Sigmoid colon (tissue), 7 donors: ENCODE measurements around the gene TOX2. TPM values are rescaled to one million over a fixed set of nuclear protein-coding genes. Genes with fewer than 3 reads are reported as not detected.

ENCODE experiments used
- DNase-seq: peaks from one replicate; pipeline ENCODE4 v3.0.0-alpha.2; 2019
- H3K27ac ChIP-seq, 4 donors: fragments of 200-600 bp; sonication (generic); one replicate each; pipeline ENCODE4 v1.5.1; 2016 to 2019; ENCODE audit warnings: mild to moderate bottlenecking in 1 of 4
- H3K27me3 ChIP-seq, 3 donors: fragments of 200-600 bp; sonication (generic); one replicate each; pipeline ENCODE4 v1.5.1; 2019; ENCODE audit warnings: mild to moderate bottlenecking in 1 of 3
- H3K36me3 ChIP-seq, 4 donors: fragments of 200-600 bp; sonication (generic); one replicate each; pipeline ENCODE4 v1.5.1; 2016 to 2019
- H3K4me1 ChIP-seq, 4 donors: fragments of 200-600 bp; sonication (generic); one replicate each; pipeline ENCODE4 v1.5.1; 2017 to 2019
- H3K4me3 ChIP-seq, 4 donors: fragments of 200-600 bp; sonication (generic); one replicate each; pipeline ENCODE4 v1.5.1; 2017 to 2019; ENCODE audit warnings: mild to moderate bottlenecking in 2 of 4, moderate library complexity in 1 of 4
- H3K9me3 ChIP-seq, 4 donors: fragments of 200-600 bp in 3 of 4; sonication (generic) in 3 of 4; one replicate each; pipeline versions ENCODE4 v1.5.1 to v1.6.1; 2013 to 2019
- EP300 ChIP-seq, 4 donors: sonication (generic); formaldehyde crosslinking; IDR thresholded peaks; one replicate each; pipeline ENCODE4 v1.6.1; 2017; ENCODE audit warnings: antibody characterized with exemption in 4 of 4
- POLR2A ChIP-seq, 2 donors: fragments of 450-650 bp; IDR thresholded peaks; one replicate each; pipeline ENCODE4 v1.6.1; 2016; ENCODE audit warnings: antibody characterized with exemption in 2 of 2, mild to moderate bottlenecking in 2 of 2, moderate library complexity in 2 of 2
- POLR2AphosphoS5 ChIP-seq, 4 donors: sonication (generic); formaldehyde crosslinking; IDR thresholded peaks; one replicate each; pipeline ENCODE4 v1.6.1; 2017; ENCODE audit warnings: antibody characterized with exemption in 4 of 4
- WGBS, 2 donors: extraction: QIAGEN DNeasy Blood & Tissue Kit; methylation state at CpG; one replicate each; pipeline ENCODE4 v1.1.7; 2013; 5-methylcytosine and 5-hydroxymethylcytosine counted together
- intact Hi-C: fragments of 100-400 bp; cut with DNase I; formaldehyde crosslinking; loops from one replicate; pipeline ENCODE4 v1.15.1; 2023
- polyA plus RNA-seq, 3 donors: library from polyadenylated mRNA; stranded (reverse); fragments of 200-250 nt; gene quantifications; one replicate each; pipeline ENCODE4 v1.2.3, GENCODE V29; 2013
- total RNA-seq, 4 donors: library from RNA; depleted of rRNA; stranded (reverse); fragments of >200 nt; gene quantifications; one replicate each; pipeline ENCODE4 v1.1.0, GENCODE V29; 2016
- TF ChIP-seq, protein P1 (sequence below), 4 experiments: fragments of 450-650 bp in 3 of 4; fragments of 200-600 bp in 1 of 4; IDR thresholded peaks; one replicate each; pipeline ENCODE4 v1.5.1; 2016 to 2019; ENCODE audit warnings: antibody characterized with exemption in 4 of 4, mild to moderate bottlenecking in 3 of 4, moderate library complexity in 2 of 4
- donor health status: healthy with polysubstance abuse.
- donor health status: Bipolar disorder and iron deficiency.
- donor health status: healthy.

TOX2 gene
- total and polyA plus RNA-seq, 7 donors: 0.27 to 8.1 (median 1.7) TPM

DNA sequence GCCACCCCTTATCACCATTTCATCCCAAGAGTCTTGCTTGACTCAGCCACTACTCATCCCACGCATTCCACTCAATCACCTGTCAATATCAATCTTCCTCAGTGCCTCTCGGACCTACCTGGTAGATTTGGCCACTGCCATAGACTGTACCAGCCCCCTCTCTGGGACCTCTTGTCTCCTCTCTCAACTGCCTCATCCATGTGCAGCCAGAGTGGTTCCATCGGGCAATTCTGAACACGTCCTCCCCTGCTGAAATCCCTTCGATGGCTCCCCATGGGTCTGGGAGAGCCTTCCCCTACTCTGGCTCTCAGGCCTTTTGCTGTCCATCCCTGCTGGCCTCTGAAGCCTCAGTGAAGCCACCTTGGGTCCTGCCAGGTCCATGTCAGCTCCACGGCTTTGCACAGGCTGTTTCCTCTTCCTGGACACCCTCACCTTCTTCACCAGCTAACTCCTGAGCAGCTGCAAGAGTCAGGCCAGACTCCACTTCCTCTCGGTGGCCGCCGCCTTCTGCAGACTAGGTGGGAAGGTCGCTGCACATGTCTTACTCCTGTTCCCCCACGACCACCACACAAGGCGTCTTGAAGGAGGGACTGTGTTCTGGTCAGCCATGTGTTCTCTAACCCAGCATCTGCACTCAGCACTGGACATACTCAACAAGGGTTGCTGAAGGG is 120.4 kb downstream of the TOX2 start:
- no peak for TF ChIP-seq EP300 (IDR thresholded peaks at IDR 0.05)
- peaks cover 0 to 25% (median 0%) of the 10 kb centered on the region in 3 donors for H3K27me3 ChIP-seq
- no peaks in the 10 kb centered on the region for H3K9me3 ChIP-seq
- intact Hi-C loops: no loop called here
- 75 to 81% methylated on average over 12 of the region's 12 CpGs for WGBS, 2 donors
- no peaks in the 10 kb centered on the region for H3K36me3 ChIP-seq
- no peaks in the 10 kb centered on the region for H3K4me1 ChIP-seq
- no peak overlapping the region for H3K4me3 ChIP-seq
- peak; percentile 46 for DNase-seq
- H3K27ac ChIP-seq: no peak overlapping the region

DNA sequence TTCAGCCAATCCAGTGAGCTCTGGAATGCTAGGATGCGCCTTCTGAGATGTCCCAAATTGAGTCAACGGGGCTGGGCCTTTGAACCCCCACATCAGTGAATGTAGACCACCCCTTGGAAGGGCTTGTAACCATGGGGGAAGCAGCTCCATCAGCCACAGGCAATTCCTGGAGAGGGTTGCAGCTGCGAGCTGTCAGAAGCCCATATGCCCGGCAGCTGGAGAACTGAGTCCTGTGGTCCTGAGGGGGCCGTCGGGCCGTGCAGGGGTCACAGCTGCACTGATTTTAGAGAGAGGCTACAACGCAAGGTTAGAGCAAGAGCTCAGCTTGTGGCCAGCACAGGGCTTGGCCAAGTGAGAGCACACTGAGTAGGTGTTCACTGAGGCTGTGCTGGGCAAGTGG is 121.3 kb downstream of the TOX2 start:
- no peaks in the 10 kb centered on the region for H3K36me3 ChIP-seq
- no peaks in the 10 kb centered on the region for H3K9me3 ChIP-seq
- no peak overlapping the region for H3K27ac ChIP-seq
- intact Hi-C loops: no loop called here
- WGBS, 2 donors: 85 to 94% methylated on average over 8 of the region's 8 CpGs
- H3K27me3 ChIP-seq: peaks cover 0 to 25% (median 0%) of the 10 kb centered on the region in 3 donors
- peak; percentile 43 for DNase-seq
- TF ChIP-seq EP300 (IDR thresholded peaks at IDR 0.05) (no peak), POLR2AphosphoS5 (IDR thresholded peaks at IDR 0.05) (no peak), POLR2A (IDR thresholded peaks at IDR 0.05) (no peak)
- TF ChIP-seq, protein P1, sequence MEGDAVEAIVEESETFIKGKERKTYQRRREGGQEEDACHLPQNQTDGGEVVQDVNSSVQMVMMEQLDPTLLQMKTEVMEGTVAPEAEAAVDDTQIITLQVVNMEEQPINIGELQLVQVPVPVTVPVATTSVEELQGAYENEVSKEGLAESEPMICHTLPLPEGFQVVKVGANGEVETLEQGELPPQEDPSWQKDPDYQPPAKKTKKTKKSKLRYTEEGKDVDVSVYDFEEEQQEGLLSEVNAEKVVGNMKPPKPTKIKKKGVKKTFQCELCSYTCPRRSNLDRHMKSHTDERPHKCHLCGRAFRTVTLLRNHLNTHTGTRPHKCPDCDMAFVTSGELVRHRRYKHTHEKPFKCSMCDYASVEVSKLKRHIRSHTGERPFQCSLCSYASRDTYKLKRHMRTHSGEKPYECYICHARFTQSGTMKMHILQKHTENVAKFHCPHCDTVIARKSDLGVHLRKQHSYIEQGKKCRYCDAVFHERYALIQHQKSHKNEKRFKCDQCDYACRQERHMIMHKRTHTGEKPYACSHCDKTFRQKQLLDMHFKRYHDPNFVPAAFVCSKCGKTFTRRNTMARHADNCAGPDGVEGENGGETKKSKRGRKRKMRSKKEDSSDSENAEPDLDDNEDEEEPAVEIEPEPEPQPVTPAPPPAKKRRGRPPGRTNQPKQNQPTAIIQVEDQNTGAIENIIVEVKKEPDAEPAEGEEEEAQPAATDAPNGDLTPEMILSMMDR (IDR thresholded peaks at IDR 0.05): no peak
- no peak overlapping the region for H3K4me3 ChIP-seq
- H3K4me1 ChIP-seq: no peaks in the 10 kb centered on the region

DNA sequence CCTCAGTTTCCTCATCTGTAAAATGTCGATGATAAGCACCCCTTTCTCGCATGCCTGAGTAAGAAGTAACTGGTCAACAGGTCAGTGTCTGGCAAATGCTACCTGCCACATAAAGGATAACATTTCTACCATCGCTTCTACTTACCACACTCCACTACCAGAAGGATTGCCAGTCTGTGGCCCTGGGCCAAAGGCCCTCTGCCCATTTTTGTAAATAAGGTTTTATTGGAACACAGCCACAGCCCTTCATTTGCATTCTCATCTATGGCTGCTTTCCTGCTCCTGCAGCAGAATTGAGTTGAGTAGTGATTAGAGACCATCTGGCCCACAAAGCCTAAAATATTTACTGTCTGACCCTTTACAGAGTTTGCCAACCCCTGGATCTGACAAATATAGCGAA is 121.8 kb downstream of the TOX2 start:
- TF ChIP-seq POLR2A (IDR thresholded peaks at IDR 0.05): no peak
- TF ChIP-seq, protein P1 (IDR thresholded peaks at IDR 0.05): no peak
- TF ChIP-seq POLR2AphosphoS5 (IDR thresholded peaks at IDR 0.05): no peak
- TF ChIP-seq EP300 (IDR thresholded peaks at IDR 0.05): no peak
- H3K27ac ChIP-seq: no peak overlapping the region
- intact Hi-C loops: no loop called here
- no peaks in the 10 kb centered on the region for H3K9me3 ChIP-seq
- peaks cover 0 to 25% (median 0%) of the 10 kb centered on the region in 3 donors for H3K27me3 ChIP-seq
- H3K4me3 ChIP-seq: no peak overlapping the region
- DNase-seq: peak; percentile 35
- H3K4me1 ChIP-seq: no peaks in the 10 kb centered on the region
- H3K36me3 ChIP-seq: no peaks in the 10 kb centered on the region
- 77 to 79% methylated on average over 4 of the region's 4 CpGs for WGBS, 2 donors

DNA sequence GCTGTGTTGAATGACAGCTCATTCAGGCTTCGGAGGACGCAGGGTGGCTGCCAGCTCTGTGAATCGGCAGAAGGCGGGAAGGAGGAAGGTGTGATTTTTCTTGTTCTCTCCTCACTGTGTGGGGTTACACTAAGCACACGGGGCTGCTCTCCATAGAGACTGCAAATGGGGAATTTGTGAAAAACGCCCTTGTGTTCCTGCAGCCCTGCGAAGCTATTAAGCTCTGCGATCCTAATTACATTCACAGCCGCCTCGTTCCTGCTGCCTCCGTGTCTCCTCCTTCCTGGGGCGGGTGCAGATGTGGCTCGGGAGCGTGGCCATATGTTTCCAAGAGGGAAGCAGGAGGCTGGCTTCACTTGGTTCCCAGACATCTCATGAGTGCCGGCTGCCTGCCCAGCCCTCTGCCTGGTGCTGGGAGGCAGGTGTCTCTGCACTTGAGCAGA is 124.0 kb downstream of the TOX2 start:
- WGBS, 2 donors: 43 to 49% methylated on average over 15 of the region's 15 CpGs
- TF ChIP-seq EP300 (IDR thresholded peaks at IDR 0.05): no peak
- TF ChIP-seq, protein P1 (IDR thresholded peaks at IDR 0.05): no peak
- TF ChIP-seq POLR2AphosphoS5 (IDR thresholded peaks at IDR 0.05): no peak
- TF ChIP-seq POLR2A (IDR thresholded peaks at IDR 0.05): no peak
- intact Hi-C loops: no loop called here
- no peaks in the 10 kb centered on the region for H3K36me3 ChIP-seq
- no peaks in the 10 kb centered on the region for H3K4me1 ChIP-seq
- H3K27me3 ChIP-seq: peaks cover 0 to 25% (median 0%) of the 10 kb centered on the region in 3 donors
- H3K9me3 ChIP-seq: no peaks in the 10 kb centered on the region
- DNase-seq: peak; percentile 48
- H3K4me3 ChIP-seq: no peak overlapping the region
- H3K27ac ChIP-seq: no peak overlapping the region

DNA sequence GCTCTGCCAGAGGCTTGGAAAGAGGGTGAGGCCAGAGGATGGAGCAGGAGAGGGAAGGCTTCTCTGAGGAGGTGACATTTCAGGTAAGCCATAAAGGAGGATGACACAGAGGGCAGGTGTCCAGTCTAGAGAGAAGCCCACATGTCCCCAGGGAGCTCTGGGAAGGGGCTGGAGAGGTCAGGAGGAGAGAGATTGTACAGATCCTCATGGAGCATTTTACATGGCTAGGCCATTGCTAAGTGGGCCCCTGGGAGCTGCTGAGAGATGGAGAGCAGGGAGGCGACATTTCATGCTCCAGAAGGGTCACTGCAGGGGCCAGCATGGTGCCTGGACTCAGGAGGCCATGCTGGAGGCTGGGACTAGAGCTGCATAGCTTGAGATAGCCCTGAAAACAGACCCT is 124.5 kb downstream of the TOX2 start:
- no peaks in the 10 kb centered on the region for H3K9me3 ChIP-seq
- whole genome bisulfite sequencing, 2 donors: 93% methylated on average over 1 of the region's 1 CpG
- H3K27me3 ChIP-seq: peaks cover 0 to 25% (median 0%) of the 10 kb centered on the region in 3 donors
- H3K27ac ChIP-seq: no peak overlapping the region
- no peak overlapping the region for H3K4me3 ChIP-seq
- TF ChIP-seq POLR2AphosphoS5 (IDR thresholded peaks at IDR 0.05) (no peak), POLR2A (IDR thresholded peaks at IDR 0.05) (no peak), EP300 (IDR thresholded peaks at IDR 0.05) (no peak)
- TF ChIP-seq, protein P1 (IDR thresholded peaks at IDR 0.05): no peak
- H3K4me1 ChIP-seq: no peaks in the 10 kb centered on the region
- DNase-seq: peak; percentile 36
- no peaks in the 10 kb centered on the region for H3K36me3 ChIP-seq
- intact Hi-C loops: no loop called here
